GM18858 (cell line): ENCODE measurements around the gene SLC7A8.

Experiments used
- ATAC-seq: cut with Tn5 transposase; IDR thresholded peaks from one replicate; pipeline ENCODE4 v1.9.1; 2021; ENCODE audit not compliant: unreplicated experiment

The SLC7A8 gene

GRCh38 chr14:23159532-23159931 is 23.9 kb downstream of the SLC7A8 start:
- ATAC-seq, result no peak

- no peak for ATAC-seq
Observed at GRCh38 chr14:23158779-23159178, 24.7 kb downstream of the SLC7A8 start.

- ATAC-seq, result no peak
Observed at GRCh38 chr14:23154964-23155587, 28.4 kb downstream of the SLC7A8 start.

- ATAC-seq, result no peak
Observed at GRCh38 chr14:23153851-23154796, 29.3 kb downstream of the SLC7A8 start.

GRCh38 chr14:23151342-23151741 is 32.1 kb downstream of the SLC7A8 start:
- no peak for ATAC-seq

- ATAC-seq, result no peak
Observed at GRCh38 chr14:23149745-23150144, 33.7 kb downstream of the SLC7A8 start.

GRCh38 chr14:23148591-23149249 is 34.7 kb downstream of the SLC7A8 start:
- no peak for ATAC-seq

GRCh38 chr14:23147676-23148075 is 35.8 kb downstream of the SLC7A8 start:
- no peak for ATAC-seq

- ATAC-seq, result no peak
Observed at GRCh38 chr14:23146980-23147379, 36.5 kb downstream of the SLC7A8 start.

GRCh38 chr14:23146351-23146910 is 37.0 kb downstream of the SLC7A8 start:
- no peak for ATAC-seq

- no peak for ATAC-seq
Observed at GRCh38 chr14:23145794-23146350, 37.6 kb downstream of the SLC7A8 start.

GRCh38 chr14:23143911-23144310 is 39.5 kb downstream of the SLC7A8 start:
- no peak for ATAC-seq

- ATAC-seq, result no peak
Observed at GRCh38 chr14:23142826-23143225, 40.6 kb downstream of the SLC7A8 start.

GRCh38 chr14:23141706-23142444 is 41.6 kb downstream of the SLC7A8 start:
- ATAC-seq, result no peak

- ATAC-seq, result no peak
Observed at GRCh38 chr14:23140371-23140770, 43.1 kb downstream of the SLC7A8 start.

GRCh38 chr14:23139874-23140273 is 43.6 kb downstream of the SLC7A8 start:
- no peak for ATAC-seq

- ATAC-seq, result no peak
Observed at GRCh38 chr14:23137813-23138535, 45.5 kb downstream of the SLC7A8 start.

- ATAC-seq, result no peak
Observed at GRCh38 chr14:23137192-23137812, 46.2 kb downstream of the SLC7A8 start.

GRCh38 chr14:23136566-23137133 is 46.8 kb downstream of the SLC7A8 start:
- no peak for ATAC-seq
